ENCODE data around the gene COL24A1. TPM values are rescaled to one million over a fixed set of nuclear protein-coding genes. Genes with fewer than 3 reads are reported as not detected.

COL24A1 gene
- total and polyA plus RNA-seq, 2 donors from 2014 or later, result 0.47 to 0.54 TPM

GRCh38 chr1:85689775-85690404, 466.7 kb downstream of the COL24A1 start:
- H3K9me3 ChIP-seq (ENCODE audit: control insufficient read depth in 2 of 3, insufficient read depth in 1 of 3, low read length in 3 of 3), result no peaks in the 10 kb centered on the region
- no peaks in the 10 kb centered on the region for H3K4me1 ChIP-seq (ENCODE audit: control insufficient read depth in 2 of 3, insufficient read depth in 2 of 3, low read depth in 1 of 3, low read length in 3 of 3)
- intact Hi-C loops (cut with DNase I), result loop anchor here (5.0 kb wide), 1 partner anchor 388 kb away; no protein-coding TSS in a partner anchor
- no peaks in the 10 kb centered on the region for H3K27me3 ChIP-seq (ENCODE audit: control insufficient read depth, insufficient read depth, low read length)
- FAIRE-seq (no peak), DNase-seq (no peak)
- no peak overlapping the region for H3K9ac ChIP-seq (ENCODE audit: low read length in 3 of 3)
- no peak overlapping the region for H3K4me3 ChIP-seq (ENCODE audit: low read length in 3 of 3)
- TF ChIP-seq CTCF (IDR thresholded peaks at IDR 0.05; ENCODE audit: borderline replicate concordance, extremely low read depth, insufficient read depth), result no peak
- H3K36me3 ChIP-seq (ENCODE audit: control insufficient read depth in 2 of 3, insufficient read depth in 3 of 3, low read length in 3 of 3), result peaks cover 0 to 3% (median 0%) of the 10 kb centered on the region in 3 donors
- H3K27ac ChIP-seq (ENCODE audit: low read depth in 2 of 2, low read length in 2 of 2), result no peak overlapping the region

DNA sequence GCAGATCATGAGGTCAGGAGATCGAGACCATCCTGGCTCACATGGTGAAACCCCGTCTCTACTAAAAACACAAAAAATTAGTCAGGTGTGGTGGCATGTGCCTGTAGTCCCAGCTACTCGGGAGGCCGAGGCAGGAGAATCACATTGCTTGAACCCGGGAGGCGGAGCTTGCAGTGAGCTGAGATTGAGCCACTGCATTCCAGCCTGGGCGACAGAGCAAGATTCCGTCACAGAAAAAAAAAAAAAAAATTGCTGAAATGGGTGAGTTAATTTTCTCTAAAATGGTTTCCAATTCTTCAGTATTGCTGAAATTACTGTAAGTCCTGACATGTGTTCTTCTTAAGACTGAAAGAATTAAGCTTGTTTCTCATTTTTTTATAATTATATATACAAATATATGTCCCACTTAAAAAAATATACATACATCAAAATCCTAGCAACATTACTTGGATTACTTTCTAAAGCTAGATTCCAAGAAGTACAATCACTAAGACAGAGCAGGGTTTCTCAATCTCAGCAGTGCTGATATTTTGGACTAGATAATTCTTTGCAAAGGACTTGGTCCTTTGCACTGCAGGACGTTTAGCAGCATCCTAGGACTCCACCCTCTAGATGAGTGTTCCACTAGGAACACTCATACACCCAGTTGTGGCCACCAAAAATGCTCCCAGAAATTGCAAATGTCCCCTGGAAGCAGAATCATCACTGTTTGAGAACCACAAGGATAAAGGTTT, 473.1 kb downstream of the COL24A1 start:
- Histone ChIP-seq H3K4me3 (ENCODE audit: low read length in 3 of 3) (no peak overlapping the region), H3K36me3 (ENCODE audit: control insufficient read depth in 2 of 3, insufficient read depth in 3 of 3, low read length in 3 of 3) (peaks cover 0 to under 1% (median under 1%) of the 10 kb centered on the region in 3 donors), H3K9ac (ENCODE audit: low read length in 3 of 3) (no peak overlapping the region), H3K9me3 (ENCODE audit: control insufficient read depth in 2 of 3, insufficient read depth in 1 of 3, low read length in 3 of 3) (no peaks in the 10 kb centered on the region), H3K27me3 (ENCODE audit: control insufficient read depth, insufficient read depth, low read length) (no peaks in the 10 kb centered on the region), H3K4me1 (ENCODE audit: control insufficient read depth in 2 of 3, insufficient read depth in 2 of 3, low read depth in 1 of 3, low read length in 3 of 3) (peaks cover 0 to 4% (median 0%) of the 10 kb centered on the region in 3 donors), H3K27ac (ENCODE audit: low read depth in 2 of 2, low read length in 2 of 2) (no peak overlapping the region)
- intact Hi-C loops (cut with DNase I), result no loop called here
- DNase-seq (no peak), FAIRE-seq (no peak)
- no peak for TF ChIP-seq CTCF (IDR thresholded peaks at IDR 0.05; ENCODE audit: borderline replicate concordance, extremely low read depth, insufficient read depth)

DNA sequence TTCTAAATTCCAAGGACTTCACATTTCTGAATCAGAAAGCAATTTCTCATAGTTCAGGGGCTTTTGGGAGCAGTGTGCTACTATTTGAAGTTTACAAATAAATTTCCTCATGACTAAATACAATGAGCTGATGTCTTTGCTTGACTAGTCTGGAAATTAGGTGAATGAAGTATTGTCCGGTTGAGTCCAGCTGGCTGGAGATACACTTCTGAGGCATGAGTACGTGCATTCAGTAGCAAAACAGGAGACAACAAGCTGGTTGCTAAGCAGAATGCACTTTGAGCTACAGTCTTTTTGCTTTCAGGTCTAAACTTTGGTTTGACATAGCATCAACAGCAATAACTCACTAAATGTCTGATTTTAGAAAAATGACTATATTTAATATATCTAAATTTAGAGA, 475.5 kb downstream of the COL24A1 start:
- H3K4me1 ChIP-seq (ENCODE audit: control insufficient read depth in 2 of 3, insufficient read depth in 2 of 3, low read depth in 1 of 3, low read length in 3 of 3), result peaks cover 0 to 4% (median 0%) of the 10 kb centered on the region in 3 donors
- no peak overlapping the region for H3K9ac ChIP-seq (ENCODE audit: low read length in 3 of 3)
- TF ChIP-seq CTCF (IDR thresholded peaks at IDR 0.05; ENCODE audit: borderline replicate concordance, extremely low read depth, insufficient read depth), result no peak
- no peaks in the 10 kb centered on the region for H3K27me3 ChIP-seq (ENCODE audit: control insufficient read depth, insufficient read depth, low read length)
- no peak overlapping the region for H3K27ac ChIP-seq (ENCODE audit: low read depth in 2 of 2, low read length in 2 of 2)
- DNase-seq (peak in 4 of 5 donors; percentile 29 to 75 (median 53)), FAIRE-seq (no peak)
- no peak overlapping the region for H3K4me3 ChIP-seq (ENCODE audit: low read length in 3 of 3)
- intact Hi-C loops (cut with DNase I), result no loop called here
- peaks cover 0 to 8% (median 3%) of the 10 kb centered on the region in 3 donors for H3K36me3 ChIP-seq (ENCODE audit: control insufficient read depth in 2 of 3, insufficient read depth in 3 of 3, low read length in 3 of 3)
- no peaks in the 10 kb centered on the region for H3K9me3 ChIP-seq (ENCODE audit: control insufficient read depth in 2 of 3, insufficient read depth in 1 of 3, low read length in 3 of 3)

Other genes starting within 250 kb of the COL24A1 start
- gene ODF2L, start 239.6 kb upstream of the COL24A1 start, total RNA-seq, result 57.3 TPM
- 19.2 TPM for gene ODF2L, start 239.6 kb upstream of the COL24A1 start, polyA plus RNA-seq (ENCODE audit: insufficient read depth, low read depth, low replicate concordance)